Spinal cord (tissue), 10 donors: ENCODE measurements around the gene TENT5A. TPM values are rescaled to one million over a fixed set of nuclear protein-coding genes. Genes with fewer than 3 reads are reported as not detected.

ENCODE experiments used
- DNase-seq, 6 donors: peaks; one replicate each; pipeline versions ENCODE4 v3.0.0 to v3.0.0-alpha.2; 2013 to 2015; ENCODE audit warnings: low spot score in 6 of 6, low read depth in 4 of 6
- H3K27ac ChIP-seq: one replicate; pipeline ENCODE4 v1.5.1; 2013; ENCODE audit warnings: low read depth, low read length, control low read depth
- H3K27me3 ChIP-seq: one replicate; pipeline ENCODE4 v1.6.1; 2013; ENCODE audit warnings: low read length; ENCODE audit not compliant: control insufficient read depth, insufficient read depth
- H3K36me3 ChIP-seq: one replicate; pipeline ENCODE4 v1.6.1; 2013; ENCODE audit warnings: low read length; ENCODE audit not compliant: control insufficient read depth, insufficient read depth
- H3K4me1 ChIP-seq: one replicate; pipeline ENCODE4 v1.6.1; 2013; ENCODE audit warnings: low read length; ENCODE audit not compliant: control insufficient read depth, insufficient read depth
- H3K4me3 ChIP-seq: one replicate; pipeline ENCODE4 v1.5.1; 2013; ENCODE audit warnings: low read depth, low read length, control low read depth
- H3K9me3 ChIP-seq: one replicate; pipeline ENCODE4 v1.6.1; 2013; ENCODE audit warnings: low read length; ENCODE audit not compliant: control insufficient read depth, insufficient read depth
- WGBS: methylation state at CpG from one replicate; pipeline ENCODE4 v1.1.5; 2013; ENCODE audit warnings: missing lambda C conversion rate; ENCODE audit not compliant: insufficient coverage; 5-methylcytosine and 5-hydroxymethylcytosine counted together
- polyA plus RNA-seq, 2 donors: library from polyadenylated mRNA; unstranded; fragments of 120-200 nt; gene quantifications; one replicate each; pipeline ENCODE4 v1.2.1, GENCODE V29; 2013; ENCODE audit not compliant: insufficient read length in 2 of 2
- small RNA-seq: library from RNA; depleted of rRNA; stranded (forward); fragments of <200 nt; gene quantifications from one replicate; pipeline ENCODE3, GENCODE V24; 2014; ENCODE audit warnings: low replicate concordance
- total RNA-seq, 2 donors: library from RNA; depleted of rRNA in 1 of 2; stranded (reverse); fragments of 120-200 nt in 1 of 2; fragments of >200 nt in 1 of 2; gene quantifications; one replicate each; pipeline versions ENCODE4 v1.2.3 to v1.2.4, GENCODE V29; 2013 to 2014
- donor health status: healthy.

TENT5A gene
- total and polyA plus RNA-seq, 4 donors: 8.9 to 35.3 (median 17.3) TPM

GRCh38 chr6:81700414-81700813 lies 52.1 kb downstream of the TENT5A start:
- H3K36me3 ChIP-seq: no peaks in the 10 kb centered on the region
- no peaks in the 10 kb centered on the region for H3K27me3 ChIP-seq
- no peak overlapping the region for H3K27ac ChIP-seq
- no peaks in the 10 kb centered on the region for H3K4me1 ChIP-seq
- no CpG with 5 or more reads among the region's 1 CpG for WGBS
- no peak for DNase-seq
- H3K9me3 ChIP-seq: no peaks in the 10 kb centered on the region
- H3K4me3 ChIP-seq: no peak overlapping the region

GRCh38 chr6:81697559-81697958 lies 54.9 kb downstream of the TENT5A start:
- 73% methylated on average over 2 of the region's 6 CpGs for WGBS
- Histone ChIP-seq H3K9me3 (no peaks in the 10 kb centered on the region), H3K4me3 (no peak overlapping the region), H3K27ac (no peak overlapping the region), H3K4me1 (no peaks in the 10 kb centered on the region), H3K36me3 (no peaks in the 10 kb centered on the region), H3K27me3 (no peaks in the 10 kb centered on the region)
- no peak for DNase-seq

- Histone ChIP-seq H3K27ac (no peak overlapping the region), H3K27me3 (no peaks in the 10 kb centered on the region), H3K4me3 (no peak overlapping the region), H3K9me3 (no peaks in the 10 kb centered on the region), H3K4me1 (no peaks in the 10 kb centered on the region), H3K36me3 (no peaks in the 10 kb centered on the region)
- WGBS: 40% methylated on average over 1 of the region's 3 CpGs
- no peak for DNase-seq
These were observed 56.0 kb downstream of the TENT5A start for GRCh38 chr6:81696524-81696923.

Small RNA genes lying within 50 kb of the gene (small RNA-seq; reads per million reads assigned to genes)
- gene AL078599.1 (not detected), gene RF00156 (not detected)
